Activated T-helper 1 cell treated with anti-CD3 and anti-CD28 coated beads, Interleukin-2, amount 50 U/mL, for 16 hours (primary cell): ENCODE measurements around the gene PDCD7.
"Not testable (repeated sequence)": the region's sequence is repeated elsewhere in the genome, so short reads cannot be mapped to it uniquely, and the experiment has no call there.

Experiments used
- DNase-seq, 2 donors: peaks; one replicate each; pipeline ENCODE4 v3.0.0-alpha.2; 2020; ENCODE audit warnings: low read depth in 1 of 2, low spot score in 1 of 2

PDCD7 gene

GRCh38 chr15:65130941-65131340, 2.7 kb downstream of the PDCD7 start:
- no peak for DNase-seq

- DNase-seq: no peak
Measured at GRCh38 chr15:65115542-65115941, 18.1 kb downstream of the PDCD7 start.

GRCh38 chr15:65115086-65115485, 18.5 kb downstream of the PDCD7 start, which contains the start of gene UBAP1L:
Gene UBAP1L, minus strand, starts transcription at chr15:65115200. Its CDS starts 8,985 bp downstream, at chr15:65106215.
- no peak for DNase-seq

GRCh38 chr15:65110676-65111292, 22.8 kb downstream of the PDCD7 start:
- no peak for DNase-seq

- no peak for DNase-seq
Measured at GRCh38 chr15:65106011-65106590, 27.5 kb downstream of the PDCD7 start.

GRCh38 chr15:65105038-65105437, 28.6 kb downstream of the PDCD7 start:
- DNase-seq: no peak

GRCh38 chr15:65102912-65103311, 30.7 kb downstream of the PDCD7 start:
- DNase-seq: no peak

GRCh38 chr15:65101891-65102708, 31.5 kb downstream of the PDCD7 start:
- DNase-seq: no peak

GRCh38 chr15:65101411-65101890, 32.2 kb downstream of the PDCD7 start:
- DNase-seq: peak in 1 of 2 donors; percentile 11

- DNase-seq: no peak
Measured at GRCh38 chr15:65100442-65100841, 33.2 kb downstream of the PDCD7 start.

- not testable (repeated sequence) for DNase-seq
Measured at GRCh38 chr15:65099801-65100200, 33.8 kb downstream of the PDCD7 start.

GRCh38 chr15:65099336-65099735, 34.3 kb downstream of the PDCD7 start:
- DNase-seq: no peak

GRCh38 chr15:65097651-65098263, 35.9 kb downstream of the PDCD7 start:
- no peak for DNase-seq

- no peak for DNase-seq
Measured at GRCh38 chr15:65096481-65097385, 36.9 kb downstream of the PDCD7 start.

- DNase-seq: no peak
Measured at GRCh38 chr15:65095747-65096104, 37.9 kb downstream of the PDCD7 start.

- DNase-seq: no peak
Measured at GRCh38 chr15:65095011-65095746, 38.4 kb downstream of the PDCD7 start.

- DNase-seq: no peak
Measured at GRCh38 chr15:65094294-65094995, 39.2 kb downstream of the PDCD7 start.

- not testable (repeated sequence) for DNase-seq
Measured at GRCh38 chr15:65093793-65094170, 39.8 kb downstream of the PDCD7 start.
